ENCODE measurements around the gene SPATS2.
"Not testable (repeated sequence)": the region's sequence is repeated elsewhere in the genome, so short reads cannot be mapped to it uniquely, and the experiment has no call there.

Gene SPATS2

GRCh38 chr12:49357103-49357678 lies 10.1 kb upstream of the SPATS2 start:
- peak; percentile 65 for DNase-seq

GRCh38 chr12:49358483-49359141 lies 8.7 kb upstream of the SPATS2 start:
- peak; percentile 86 for DNase-seq

- DNase-seq: no peak
These were observed 7.6 kb upstream of the SPATS2 start for GRCh38 chr12:49359671-49360070.

GRCh38 chr12:49362077-49362476 lies 5.2 kb upstream of the SPATS2 start:
- DNase-seq: no peak

GRCh38 chr12:49364989-49365388 lies 2.3 kb upstream of the SPATS2 start:
- no peak for DNase-seq

GRCh38 chr12:49365542-49365941 lies 1.7 kb upstream of the SPATS2 start:
- no peak for DNase-seq

- DNase-seq: no peak
These were observed 1.1 kb upstream of the SPATS2 start for GRCh38 chr12:49366096-49366651.

GRCh38 chr12:49366652-49367380 lies 446 bp upstream of the SPATS2 start:
- peak; percentile 96 for DNase-seq

- DNase-seq: no peak
These were observed 958 bp downstream of the SPATS2 start for GRCh38 chr12:49368240-49368600.

- peak; percentile 45 for DNase-seq
These were observed 2.3 kb downstream of the SPATS2 start for GRCh38 chr12:49369411-49370145.

- DNase-seq: no peak
These were observed 3.3 kb downstream of the SPATS2 start for GRCh38 chr12:49370539-49370938.

- no peak for DNase-seq
These were observed 8.1 kb downstream of the SPATS2 start for GRCh38 chr12:49375406-49375805.

GRCh38 chr12:49377386-49377785 lies 10.1 kb downstream of the SPATS2 start:
- DNase-seq: no peak

- not testable (repeated sequence) for DNase-seq
These were observed 12.9 kb downstream of the SPATS2 start for GRCh38 chr12:49380184-49380583.

GRCh38 chr12:49388682-49389386 lies 21.6 kb downstream of the SPATS2 start:
- DNase-seq: no peak

GRCh38 chr12:49389387-49389703 lies 22.1 kb downstream of the SPATS2 start:
- DNase-seq: no peak

- DNase-seq: no peak
These were observed 29.7 kb downstream of the SPATS2 start for GRCh38 chr12:49397000-49397399.

- no peak for DNase-seq
These were observed 33.0 kb downstream of the SPATS2 start for GRCh38 chr12:49400304-49400703.

- no peak for DNase-seq
These were observed 36.7 kb downstream of the SPATS2 start for GRCh38 chr12:49403971-49404450.

- no peak for DNase-seq
These were observed 37.7 kb downstream of the SPATS2 start for GRCh38 chr12:49404956-49405355.

- DNase-seq: no peak
These were observed 43.6 kb downstream of the SPATS2 start for GRCh38 chr12:49410818-49411217.

- DNase-seq: no peak
These were observed 45.7 kb downstream of the SPATS2 start for GRCh38 chr12:49413010-49413409.

- no peak for DNase-seq
These were observed 46.5 kb downstream of the SPATS2 start for GRCh38 chr12:49413796-49414195.

Data from DMS53 (cell line).